HEK293 (cell line): Measurements from ENCODE around the gene UCK1.
A peak's percentile ranks its signal among the peaks of the same experiment; 100 is the strongest.

Source experiments
- CTCF ChIA-PET: fragments of 350-600 bp; formaldehyde crosslinking; extraction: SDS; loops from one replicate; lab custom pipeline; 2021; ENCODE audit warnings: antibody characterized with exemption; lab: Yijun Ruan, JAX
- POLR2A ChIA-PET: fragments of 300-600 bp; formaldehyde crosslinking; extraction: SDS; loops from one replicate; lab custom pipeline; 2020; ENCODE audit warnings: antibody characterized with exemption, inconsistent platforms; lab: Yijun Ruan, JAX
- H3K27ac ChIP-seq: fragments of 200-500 bp; sonication (Bioruptor generic); 2 replicates; pipeline ENCODE4 v1.5.1; 2014; ENCODE audit warnings: low read depth, low read length, control low read depth, inconsistent platforms; ENCODE audit errors: extremely low read depth
- H3K36me3 ChIP-seq, 2 experiments: fragments of 200-500 bp in 1 of 2; sonication (Bioruptor generic) in 1 of 2; 1 replicate in 1 of 2; 2 replicates in 1 of 2; pipeline ENCODE4 v1.5.1; 2014 to 2017; ENCODE audit warnings: inconsistent platforms in 2 of 2, low read length in 2 of 2; ENCODE audit not compliant: control insufficient read depth in 2 of 2, insufficient read depth in 1 of 2
- H3K4me1 ChIP-seq: fragments of 200-500 bp; sonication (Bioruptor generic); 2 replicates; pipeline ENCODE4 v1.5.1; 2014; ENCODE audit warnings: mild to moderate bottlenecking, low read length, inconsistent platforms; ENCODE audit not compliant: control insufficient read depth, insufficient read depth
- H3K4me3 ChIP-seq: 2 replicates; pipeline ENCODE4 v1.5.1; 2011; ENCODE audit warnings: low read depth, mild to moderate bottlenecking, control low read depth, low read length, moderate library complexity
- H3K9me3 ChIP-seq: fragments of 200-500 bp; sonication (Bioruptor generic); 2 replicates; pipeline ENCODE4 v1.5.1; 2014; ENCODE audit warnings: low read depth, low read length, inconsistent platforms; ENCODE audit not compliant: control insufficient read depth, insufficient read depth
- GLIS1 ChIP-seq: fragments of 450-650 bp; formaldehyde crosslinking; IDR thresholded peaks from 2 replicates; pipeline ENCODE4 v1.5.1; 2016; ENCODE audit warnings: missing biosample characterization, missing genetic modification characterization
- OSR2 ChIP-seq: fragments of 450-650 bp; formaldehyde crosslinking; IDR thresholded peaks from 2 replicates; pipeline ENCODE4 v1.5.1; 2016; ENCODE audit warnings: missing biosample characterization, missing genetic modification characterization
- PRDM10 ChIP-seq: fragments of 450-650 bp; formaldehyde crosslinking; IDR thresholded peaks from 2 replicates; pipeline ENCODE4 v1.5.1; 2016; ENCODE audit warnings: missing biosample characterization, missing genetic modification characterization
- SCRT2 ChIP-seq: fragments of 450-650 bp; formaldehyde crosslinking; IDR thresholded peaks from 2 replicates; pipeline ENCODE4 v1.5.1; 2016; ENCODE audit warnings: missing biosample characterization, missing genetic modification characterization
- SETDB1 ChIP-seq: IDR thresholded peaks from one replicate; pipeline ENCODE4 v1.6.1; 2017; ENCODE audit warnings: mild to moderate bottlenecking, low read length, moderate library complexity, mixed read lengths; ENCODE audit not compliant: insufficient read length
- TRIM28 ChIP-seq: IDR thresholded peaks from 2 replicates; pipeline ENCODE4 v1.6.1; 2011; ENCODE audit warnings: low read length, control low read depth, borderline replicate concordance
- ZNF280D ChIP-seq: fragments of 450-650 bp; formaldehyde crosslinking; IDR thresholded peaks from 2 replicates; pipeline ENCODE4 v1.5.1; 2016; ENCODE audit warnings: missing biosample characterization, missing genetic modification characterization
- ZNF600 ChIP-seq: fragments of 450-650 bp; formaldehyde crosslinking; IDR thresholded peaks from 2 replicates; pipeline ENCODE4 v1.5.1; 2016; ENCODE audit warnings: missing biosample characterization, missing genetic modification characterization
- ZNF610 ChIP-seq: fragments of 450-650 bp; formaldehyde crosslinking; IDR thresholded peaks from 2 replicates; pipeline ENCODE4 v1.5.1; 2016; ENCODE audit warnings: missing biosample characterization, missing genetic modification characterization, borderline replicate concordance
- TF ChIP-seq, protein P1 (sequence below): fragments of 450-650 bp; formaldehyde crosslinking; IDR thresholded peaks from 2 replicates; pipeline ENCODE4 v1.5.1; 2016; ENCODE audit warnings: missing biosample characterization, missing genetic modification characterization
- TF ChIP-seq, protein P2 (sequence below): fragments of 450-650 bp; formaldehyde crosslinking; IDR thresholded peaks from 2 replicates; pipeline ENCODE4 v1.5.1; 2016; ENCODE audit warnings: missing biosample characterization, missing genetic modification characterization

Gene UCK1

DNA sequence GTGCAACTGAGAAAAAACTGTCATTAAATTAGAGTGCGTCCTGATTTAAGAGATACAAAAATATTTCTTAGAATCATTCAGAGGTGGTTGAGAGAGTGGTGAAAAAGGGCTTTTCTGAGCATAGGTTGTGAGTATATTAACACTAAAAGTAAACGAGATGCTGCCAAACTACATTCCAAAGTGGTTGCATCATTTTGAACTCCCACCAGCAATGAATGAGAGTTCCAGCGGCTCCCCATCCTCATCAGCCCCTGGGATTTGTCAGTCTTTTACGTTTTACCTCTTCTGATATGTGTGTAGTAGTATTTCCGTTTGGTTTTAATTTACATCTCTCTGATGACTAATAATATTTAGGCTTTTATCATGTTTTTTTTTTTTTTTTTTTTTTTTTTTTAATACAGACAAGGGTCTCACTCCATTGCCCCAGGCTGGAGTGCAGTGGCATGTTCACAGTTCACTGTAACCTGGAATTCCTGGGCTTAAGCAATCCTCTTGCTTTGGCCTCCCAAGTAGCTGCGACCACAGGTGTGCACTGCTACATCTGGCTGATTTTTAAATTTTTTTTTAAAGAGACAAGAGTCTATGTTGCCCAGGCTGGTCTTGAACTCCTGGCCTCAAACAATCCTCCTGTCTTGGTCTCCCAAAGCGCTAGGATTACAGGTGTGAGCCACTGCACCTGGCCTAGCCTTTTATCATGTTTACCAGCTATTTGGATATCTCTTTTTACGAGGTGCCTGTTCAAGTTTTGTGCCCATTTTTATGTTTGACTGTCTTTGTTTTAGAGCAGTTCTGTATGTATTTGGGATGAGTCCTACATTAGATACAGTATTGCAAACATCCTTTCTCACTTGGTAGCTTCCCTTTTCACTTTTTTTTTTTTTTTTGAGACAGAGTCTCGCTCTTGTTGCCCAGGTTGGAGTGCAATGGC, 31.2 kb upstream of the UCK1 start:
- H3K36me3 ChIP-seq, result no peaks in the 10 kb centered on the region
- TF ChIP-seq ZNF280D (tag by site-specific recombination) (0 out of 2 replicates have a peak, but pooled peaks have one; percentile 62), ZNF610 (no peak), ZNF600 (tag by site-specific recombination) (no peak), SETDB1 (peak; percentile 32), PRDM10 (tag by site-specific recombination) (peak; percentile 38), SCRT2 (no peak), TRIM28 (0 out of 2 replicates have a peak, but pooled peaks have one; percentile 32), OSR2 (no peak), GLIS1 (peak; percentile 24; the same call in 1 of the 2 replicates)
- TF ChIP-seq, protein P1, sequence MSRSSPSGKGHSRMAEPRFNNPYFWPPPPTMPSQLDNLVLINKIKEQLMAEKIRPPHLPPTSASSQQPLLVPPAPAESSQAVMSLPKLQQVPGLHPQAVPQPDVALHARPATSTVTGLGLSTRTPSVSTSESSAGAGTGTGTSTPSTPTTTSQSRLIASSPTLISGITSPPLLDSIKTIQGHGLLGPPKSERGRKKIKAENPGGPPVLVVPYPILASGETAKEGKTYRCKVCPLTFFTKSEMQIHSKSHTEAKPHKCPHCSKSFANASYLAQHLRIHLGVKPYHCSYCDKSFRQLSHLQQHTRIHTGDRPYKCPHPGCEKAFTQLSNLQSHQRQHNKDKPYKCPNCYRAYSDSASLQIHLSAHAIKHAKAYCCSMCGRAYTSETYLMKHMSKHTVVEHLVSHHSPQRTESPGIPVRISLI (tag by site-specific recombination), result 0 out of 2 replicates have a peak, but pooled peaks have one; percentile 16
- TF ChIP-seq, all 188 proteins: peak for 6
- Histone ChIP-seq H3K4me1 (no peaks in the 10 kb centered on the region), H3K4me3 (no peak overlapping the region), H3K9me3 (no peaks in the 10 kb centered on the region), H3K27ac (no peak overlapping the region)
- POLR2A ChIA-PET, result interaction anchor here (0.5 to 0.6 kb wide), 2 partner anchors 8 to 157 kb away, joined by 9 to 13 read pairs; no protein-coding TSS in a partner anchor
- CTCF ChIA-PET, result interaction anchor here (0.6 to 2.1 kb wide), 5 partner anchors 10 to 178 kb away, joined by 3 to 6 read pairs (median 4); no protein-coding TSS in a partner anchor

- no peaks in the 10 kb centered on the region for H3K9me3 ChIP-seq
- no peak overlapping the region for H3K4me3 ChIP-seq
- TF ChIP-seq, protein P2, sequence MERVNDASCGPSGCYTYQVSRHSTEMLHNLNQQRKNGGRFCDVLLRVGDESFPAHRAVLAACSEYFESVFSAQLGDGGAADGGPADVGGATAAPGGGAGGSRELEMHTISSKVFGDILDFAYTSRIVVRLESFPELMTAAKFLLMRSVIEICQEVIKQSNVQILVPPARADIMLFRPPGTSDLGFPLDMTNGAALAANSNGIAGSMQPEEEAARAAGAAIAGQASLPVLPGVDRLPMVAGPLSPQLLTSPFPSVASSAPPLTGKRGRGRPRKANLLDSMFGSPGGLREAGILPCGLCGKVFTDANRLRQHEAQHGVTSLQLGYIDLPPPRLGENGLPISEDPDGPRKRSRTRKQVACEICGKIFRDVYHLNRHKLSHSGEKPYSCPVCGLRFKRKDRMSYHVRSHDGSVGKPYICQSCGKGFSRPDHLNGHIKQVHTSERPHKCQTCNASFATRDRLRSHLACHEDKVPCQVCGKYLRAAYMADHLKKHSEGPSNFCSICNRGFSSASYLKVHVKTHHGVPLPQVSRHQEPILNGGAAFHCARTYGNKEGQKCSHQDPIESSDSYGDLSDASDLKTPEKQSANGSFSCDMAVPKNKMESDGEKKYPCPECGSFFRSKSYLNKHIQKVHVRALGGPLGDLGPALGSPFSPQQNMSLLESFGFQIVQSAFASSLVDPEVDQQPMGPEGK (tag by site-specific recombination), result no peak
- peak; percentile 16; the same call in 1 of the 2 replicates for TF ChIP-seq GLIS1
- H3K36me3 ChIP-seq, result no peaks in the 10 kb centered on the region
- no peak overlapping the region for H3K27ac ChIP-seq
- CTCF ChIA-PET, result interaction anchor here (0.6 to 1.5 kb wide), 4 partner anchors 32 to 609 kb away, joined by 3 to 4 read pairs (median 3); no protein-coding TSS in a partner anchor
- no peaks in the 10 kb centered on the region for H3K4me1 ChIP-seq
- POLR2A ChIA-PET, result interaction anchor here (0.6 kb wide), 1 partner anchor 195 kb away, joined by 4 read pairs; no protein-coding TSS in a partner anchor
Measured at GRCh38 chr9:131559421-131560000, 28.4 kb upstream of the UCK1 start.
